ENCODE data around the gene NUBP2. TPM values are rescaled to one million over a fixed set of nuclear protein-coding genes. Genes with fewer than 3 reads are reported as not detected.
A peak's percentile ranks its signal among the peaks of the same experiment; 100 is the strongest.

Gene NUBP2
- polyA plus RNA-seq (2013, experiment 1 of 2; ENCODE audit: insufficient read length): 45.3 TPM
- polyA plus RNA-seq (2013, experiment 2 of 2; ENCODE audit: insufficient read length): 42.1 TPM

GRCh38 chr16:1782408-1783264 lies at the start of gene NUBP2, which contains the start of gene SPSB3:
NUBP2 (plus strand) TSS chr16:1782960; CDS start chr16:1783021, 61 bp downstream.
SPSB3 (minus strand) TSS chr16:1782571; CDS start chr16:1781483, 1,088 bp downstream.
- DNase-seq: peak; percentile 100

GRCh38 chr16:1734123-1734522 lies 48.6 kb upstream of the NUBP2 start:
- DNase-seq: no peak

GRCh38 chr16:1734816-1735215 lies 47.9 kb upstream of the NUBP2 start:
- no peak for DNase-seq

- DNase-seq: no peak
These were observed 42.5 kb upstream of the NUBP2 start for GRCh38 chr16:1740234-1740633.

- no peak for DNase-seq
These were observed 41.8 kb upstream of the NUBP2 start for GRCh38 chr16:1740781-1741490.

- DNase-seq: no peak
These were observed 41.1 kb upstream of the NUBP2 start for GRCh38 chr16:1741553-1742165.

GRCh38 chr16:1743376-1744337 lies 39.1 kb upstream of the NUBP2 start:
- no peak for DNase-seq

GRCh38 chr16:1744338-1744840 lies 38.4 kb upstream of the NUBP2 start:
- DNase-seq: no peak

GRCh38 chr16:1745181-1745899 lies 37.4 kb upstream of the NUBP2 start:
- peak; percentile 89 for DNase-seq

- DNase-seq: peak; percentile 82
These were observed 36.7 kb upstream of the NUBP2 start for GRCh38 chr16:1745900-1746692.

- no peak for DNase-seq
These were observed 36.0 kb upstream of the NUBP2 start for GRCh38 chr16:1746693-1747195.

GRCh38 chr16:1747934-1748333 lies 34.8 kb upstream of the NUBP2 start:
- DNase-seq: no peak

- DNase-seq: no peak
These were observed 33.3 kb upstream of the NUBP2 start for GRCh38 chr16:1749152-1750117.

- no peak for DNase-seq
These were observed 30.8 kb upstream of the NUBP2 start for GRCh38 chr16:1751946-1752345.

- no peak for DNase-seq
These were observed 29.9 kb upstream of the NUBP2 start for GRCh38 chr16:1752853-1753252.

- no peak for DNase-seq
These were observed 28.6 kb upstream of the NUBP2 start for GRCh38 chr16:1754204-1754603.

GRCh38 chr16:1757714-1758461 lies 24.9 kb upstream of the NUBP2 start:
- DNase-seq: no peak

GRCh38 chr16:1758923-1759322 lies 23.8 kb upstream of the NUBP2 start:
- DNase-seq: no peak

Data from fibroblast of skin of scalp (primary cell).